Tibial nerve (tissue), 4 donors: ENCODE data around the gene P3H4.

Experiments used
- CTCF ChIP-seq, 5 experiments: fragments of 200-600 bp in 3 of 5; fragments of 450-650 bp in 2 of 5; sonication (generic) in 3 of 5; IDR thresholded peaks; one replicate each; pipeline ENCODE4 v1.5.1; 2016 to 2019; ENCODE audit warnings: antibody characterized with exemption in 5 of 5, mild to moderate bottlenecking in 3 of 5, moderate library complexity in 2 of 5
- EP300 ChIP-seq, 2 donors: sonication (generic); formaldehyde crosslinking; IDR thresholded peaks; one replicate each; pipeline ENCODE4 v1.6.1; 2017; ENCODE audit warnings: antibody characterized with exemption in 2 of 2, mild to moderate bottlenecking in 1 of 2

GRCh38 chr17:41787021-41787418 lies 24.7 kb downstream of the P3H4 start:
- TF ChIP-seq CTCF (IDR thresholded peaks at IDR 0.05): no peak
- TF ChIP-seq EP300 (IDR thresholded peaks at IDR 0.05): peak in 1 of 2 donors; percentile 8
